ENCODE data around the gene BCL2L1.
"Not testable (repeated sequence)": the region's sequence is repeated elsewhere in the genome, so short reads cannot be mapped to it uniquely, and the experiment has no call there.

BCL2L1 gene

DNA sequence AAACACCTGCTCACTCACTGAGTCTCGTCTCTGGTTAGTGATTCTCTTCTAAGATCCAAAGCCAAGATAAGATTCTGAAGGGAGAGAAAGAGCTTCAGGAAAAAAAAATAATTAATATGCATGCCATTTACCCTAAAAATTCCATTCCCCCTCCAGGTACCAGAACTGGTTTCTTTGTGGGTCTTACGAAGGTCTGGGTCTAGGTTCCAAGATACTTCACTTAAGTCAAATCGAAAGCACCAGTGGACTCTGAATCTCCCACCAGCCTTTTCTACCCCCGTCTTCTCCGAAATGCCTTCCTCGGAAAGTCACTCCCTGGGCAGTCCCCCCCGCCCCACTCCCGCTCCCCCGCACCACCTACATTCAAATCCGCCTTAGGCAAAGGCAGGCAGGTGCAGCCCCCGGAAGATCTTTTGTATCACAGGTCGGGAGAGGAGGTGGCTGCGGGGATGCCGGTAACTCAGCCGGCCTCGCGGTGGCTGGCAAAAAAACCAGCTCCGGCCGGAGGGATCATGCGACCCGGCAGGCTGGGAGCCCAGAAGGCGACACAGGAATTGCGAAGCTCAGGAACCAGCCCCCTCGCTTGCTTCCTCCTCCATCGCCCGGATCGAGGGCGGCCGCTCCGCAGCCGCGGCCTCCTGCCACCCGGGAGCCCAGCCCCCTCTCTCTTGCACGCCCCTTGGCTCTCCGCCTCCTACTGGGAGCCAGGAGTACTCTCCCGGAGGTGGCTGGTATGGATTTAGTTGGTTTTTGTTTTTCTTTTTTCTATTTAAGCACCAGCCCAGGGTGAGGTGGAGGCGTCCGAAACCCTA, at the start of gene BCL2L1:
TSS of gene BCL2L1 (minus strand) at position 612 of the 812 bp plus-strand sequence. CDS start 650 bp downstream, outside the sequence.
- peak; percentile 82 for DNase-seq

DNA sequence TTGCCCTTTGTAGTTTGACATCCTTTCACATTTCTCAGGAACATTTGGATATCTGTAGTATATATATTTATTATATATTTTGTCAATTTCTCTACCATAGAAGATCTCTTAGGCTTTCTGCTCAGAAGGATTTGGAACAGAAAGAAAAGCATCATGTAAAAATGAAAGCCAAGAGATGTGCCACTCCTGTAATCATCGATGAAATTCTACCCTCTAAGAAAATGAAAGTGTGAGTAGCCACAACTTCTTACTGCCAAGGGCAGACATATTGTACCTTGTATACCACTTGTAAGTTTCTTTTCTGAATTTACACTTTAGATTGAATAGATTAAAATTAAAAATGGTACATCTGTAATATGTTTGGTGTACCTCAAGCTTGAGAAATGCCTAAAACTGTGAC, 47.6 kb upstream of the BCL2L1 start:
- DNase-seq: no peak

DNA sequence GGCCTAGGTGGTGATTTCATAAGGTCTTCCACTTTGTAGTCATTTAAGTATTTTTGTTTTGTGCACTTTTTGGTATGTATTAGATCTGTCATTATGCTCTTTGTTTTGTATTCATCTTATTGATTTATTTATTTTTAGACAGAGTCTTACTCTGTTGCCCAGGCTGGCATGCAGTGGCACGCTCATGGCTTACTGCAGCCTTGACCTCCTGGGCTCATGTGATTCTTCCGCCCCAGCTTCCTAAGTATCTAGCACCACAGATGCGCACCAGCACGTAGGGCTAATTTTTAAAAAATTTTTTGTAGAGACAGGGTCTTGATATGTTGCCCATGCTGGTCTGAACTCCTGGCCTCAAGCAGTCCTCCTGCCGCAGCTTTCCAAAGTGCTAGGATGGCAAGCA, 47.0 kb upstream of the BCL2L1 start:
- no peak for DNase-seq

DNA sequence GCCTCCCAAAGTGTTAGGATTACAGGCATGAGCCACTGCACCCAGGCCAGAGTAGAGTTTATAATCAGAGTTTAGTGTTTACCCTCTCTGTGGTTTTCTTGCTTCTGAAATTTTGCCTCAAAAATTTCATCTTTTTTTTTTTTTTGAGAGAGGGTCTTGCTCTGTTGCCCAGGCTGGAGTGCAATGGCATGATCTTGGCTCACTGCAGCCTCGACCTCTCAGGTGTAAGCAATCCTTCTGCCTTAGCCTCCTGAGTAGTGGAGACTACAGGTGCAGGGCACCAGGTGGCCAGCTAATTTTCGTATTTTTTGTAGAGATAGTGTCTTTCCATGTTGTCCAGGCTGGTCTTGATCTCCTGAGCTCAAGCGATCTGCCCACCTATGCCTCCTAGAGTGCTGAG, 45.1 kb upstream of the BCL2L1 start:
- DNase-seq: no peak

DNA sequence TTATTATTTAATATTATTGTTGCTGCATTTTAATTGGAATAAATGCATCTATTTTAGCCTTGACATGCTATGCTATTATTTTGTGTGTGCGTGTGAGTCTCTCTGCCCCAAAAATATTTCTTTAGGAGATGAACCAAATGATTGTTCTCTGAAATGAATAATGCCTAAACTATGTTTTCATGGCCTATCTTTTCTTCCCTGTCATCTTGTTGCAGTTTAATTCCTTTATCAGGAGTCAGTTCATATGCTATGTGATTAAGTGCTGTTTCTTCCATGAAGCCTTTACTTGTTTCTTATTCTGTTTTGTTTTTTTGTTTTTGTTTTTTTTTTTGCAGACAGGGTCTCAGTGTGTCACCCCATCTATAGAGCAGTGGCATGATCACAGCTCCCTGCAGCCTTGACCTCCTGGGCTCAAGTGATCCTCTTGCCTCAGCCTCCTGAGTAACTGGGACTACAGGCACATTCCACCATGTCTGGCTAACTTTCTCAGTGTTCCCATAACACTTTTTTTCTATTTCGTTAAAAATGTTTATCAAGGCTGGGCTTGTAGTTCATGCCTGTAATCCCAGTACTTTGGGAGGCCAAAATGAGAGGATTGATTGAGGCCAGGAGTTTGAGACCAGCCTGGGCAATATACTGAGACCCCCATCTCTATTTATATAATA, 42.1 kb upstream of the BCL2L1 start:
- DNase-seq: no peak

DNA sequence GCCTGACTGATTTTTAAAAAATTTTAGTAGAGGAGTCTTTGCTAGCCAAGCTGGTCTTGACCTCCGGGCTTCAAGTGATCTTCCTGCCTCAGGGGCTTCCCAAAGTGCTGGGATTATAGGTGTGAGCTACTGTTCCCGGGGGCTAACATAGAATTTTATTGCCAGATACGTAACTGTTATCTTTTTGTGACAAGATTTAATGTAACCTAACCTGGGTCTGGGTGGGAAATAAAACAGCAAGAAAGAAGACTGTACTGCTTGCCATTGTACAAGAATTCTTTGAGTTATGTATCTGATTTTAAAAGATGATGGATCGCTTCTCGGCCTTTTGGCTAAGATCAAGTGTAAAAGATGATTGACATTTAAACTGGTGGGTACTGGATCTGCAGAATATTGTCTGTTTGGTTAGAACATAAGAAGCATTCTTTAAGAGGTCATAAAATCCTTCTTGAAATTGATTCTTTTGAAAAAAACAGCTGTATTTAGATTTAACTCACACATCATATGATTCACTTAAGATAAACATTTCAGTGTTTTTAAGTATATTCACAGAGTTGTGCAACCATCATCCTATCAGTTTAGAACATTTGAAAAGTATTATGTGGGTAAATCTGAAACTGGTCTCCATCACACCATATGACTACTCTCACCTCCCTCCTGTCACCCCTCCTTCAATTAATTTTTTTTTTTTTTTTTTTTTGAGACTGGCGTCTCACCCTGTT, 38.0 kb upstream of the BCL2L1 start:
- no peak for DNase-seq

DNA sequence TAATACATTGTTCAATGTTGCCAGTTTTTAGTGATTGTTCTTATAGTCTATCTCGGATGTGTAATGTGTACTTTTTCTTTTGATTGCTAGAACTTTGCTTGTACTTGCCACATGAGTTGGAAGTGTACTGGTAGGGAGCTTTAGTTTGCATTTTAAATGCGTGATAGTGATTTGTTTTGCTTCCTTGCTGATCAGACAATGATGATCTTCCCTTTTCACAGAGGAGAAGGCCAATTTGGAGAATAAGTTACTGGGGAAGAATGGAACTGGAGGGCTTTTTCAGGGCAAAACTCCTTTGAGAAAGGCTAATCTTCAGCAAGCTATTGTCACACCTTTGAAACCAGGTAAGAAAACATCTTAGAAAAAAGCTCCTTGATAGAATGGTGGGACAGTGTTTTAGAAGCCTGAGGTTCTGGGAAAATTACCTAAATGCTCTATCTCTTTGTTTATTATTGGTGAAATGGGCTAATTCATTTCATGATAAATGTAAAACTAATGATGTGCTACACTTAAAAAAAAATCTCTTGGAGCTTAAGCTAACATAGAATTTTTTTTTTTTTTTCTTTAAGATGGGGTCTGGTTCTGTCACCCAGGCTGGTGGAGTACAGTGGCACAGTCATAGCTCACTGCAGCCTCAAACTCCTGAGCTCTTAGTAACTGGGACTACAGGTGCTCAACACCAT, 37.3 kb upstream of the BCL2L1 start:
- DNase-seq: no peak

DNA sequence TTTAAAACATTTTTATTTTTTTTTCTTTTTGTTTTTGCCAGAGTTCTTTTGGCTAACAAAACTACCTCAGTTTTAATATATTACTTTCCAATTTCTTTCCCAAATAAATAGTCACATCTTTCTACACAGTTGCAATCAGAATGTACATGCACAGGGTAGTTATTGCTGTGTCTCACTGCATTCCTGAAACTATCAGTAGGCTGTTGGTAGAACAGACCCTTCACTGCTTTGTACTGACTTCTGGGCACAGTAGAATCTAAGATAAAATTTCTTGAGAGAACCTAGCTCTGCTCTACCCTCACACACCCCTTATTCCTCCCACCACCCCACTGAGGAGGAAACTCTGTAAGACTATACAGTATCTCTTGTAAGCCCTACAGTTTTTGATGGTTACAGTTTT, 36.3 kb upstream of the BCL2L1 start:
- DNase-seq: no peak

DNA sequence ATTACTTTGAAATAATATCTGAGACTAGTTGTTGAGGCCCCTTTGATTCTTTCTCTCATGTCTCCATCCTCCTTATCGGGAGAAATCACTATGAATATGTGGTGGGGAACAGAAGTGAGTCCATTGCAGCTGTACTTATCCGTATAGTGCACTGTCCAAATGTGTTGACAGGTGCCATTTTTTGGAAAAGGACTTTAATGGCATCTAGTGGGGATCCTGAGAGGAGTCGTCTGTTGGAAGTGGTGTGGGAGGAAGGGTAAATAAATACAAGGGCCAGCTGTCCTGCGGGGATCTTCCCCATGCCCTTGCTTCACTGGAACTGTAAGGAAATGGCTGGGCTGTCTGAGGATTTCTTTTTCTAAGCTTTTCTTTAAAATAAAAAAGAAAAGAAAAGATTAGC, 35.9 kb upstream of the BCL2L1 start:
- no peak for DNase-seq

DNA sequence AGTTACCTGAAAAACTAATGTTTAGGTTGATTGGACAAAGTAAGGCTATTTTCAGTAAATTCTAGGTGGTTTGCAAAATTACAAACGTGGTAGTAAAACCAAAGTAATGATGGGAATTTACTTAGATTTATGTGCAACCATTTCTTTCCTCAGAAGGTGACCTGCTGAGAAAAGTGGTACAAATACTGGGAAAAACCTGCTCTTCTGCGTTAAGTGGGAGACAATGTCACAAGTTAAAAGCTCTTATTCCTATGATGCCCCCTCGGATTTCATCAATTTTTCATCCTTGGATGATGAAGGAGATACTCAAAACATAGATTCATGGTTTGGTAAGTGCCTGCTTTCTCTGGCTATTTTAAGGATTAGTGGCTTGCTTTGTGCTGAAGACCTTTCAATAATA, 34.6 kb upstream of the BCL2L1 start:
- DNase-seq: no peak

DNA sequence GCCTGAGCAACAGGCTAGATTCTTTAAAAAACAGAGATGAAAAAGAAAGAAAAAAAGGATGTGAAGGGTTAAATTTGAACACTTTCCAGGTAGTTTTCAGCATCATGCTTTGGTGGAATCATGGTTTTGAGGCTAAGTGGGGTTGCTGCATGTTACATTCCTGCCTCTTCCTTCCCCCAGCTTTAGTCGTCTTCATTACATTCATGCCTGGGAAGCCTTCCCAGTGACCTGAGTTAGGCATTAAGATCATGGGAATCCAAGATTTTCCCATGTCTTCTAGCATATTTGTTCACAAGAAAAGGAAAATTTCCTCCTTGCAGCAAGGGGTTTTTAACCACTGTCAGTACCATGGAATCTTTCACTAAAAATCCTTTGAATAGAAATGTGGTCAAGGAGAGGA, 28.5 kb upstream of the BCL2L1 start:
- DNase-seq: no peak

DNA sequence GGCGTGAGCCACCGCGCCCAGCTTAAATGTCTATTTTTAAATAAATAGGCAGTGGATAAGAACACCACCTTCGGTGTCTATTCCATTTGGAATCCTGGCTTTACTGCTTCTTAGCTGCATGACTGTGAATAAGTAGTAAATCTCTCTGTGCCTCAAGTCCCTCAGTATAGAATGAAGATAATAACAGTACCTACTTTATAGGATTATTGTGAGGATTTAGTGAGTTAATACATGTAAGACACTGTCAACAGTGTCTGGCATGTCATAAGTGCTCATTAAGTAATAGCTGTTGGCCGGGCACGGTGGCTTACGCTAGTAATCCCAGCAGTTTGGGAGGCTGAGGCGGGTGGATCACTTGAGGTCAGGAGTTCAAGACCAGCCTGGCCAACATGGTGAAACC, 26.6 kb upstream of the BCL2L1 start:
- no peak for DNase-seq

DNA sequence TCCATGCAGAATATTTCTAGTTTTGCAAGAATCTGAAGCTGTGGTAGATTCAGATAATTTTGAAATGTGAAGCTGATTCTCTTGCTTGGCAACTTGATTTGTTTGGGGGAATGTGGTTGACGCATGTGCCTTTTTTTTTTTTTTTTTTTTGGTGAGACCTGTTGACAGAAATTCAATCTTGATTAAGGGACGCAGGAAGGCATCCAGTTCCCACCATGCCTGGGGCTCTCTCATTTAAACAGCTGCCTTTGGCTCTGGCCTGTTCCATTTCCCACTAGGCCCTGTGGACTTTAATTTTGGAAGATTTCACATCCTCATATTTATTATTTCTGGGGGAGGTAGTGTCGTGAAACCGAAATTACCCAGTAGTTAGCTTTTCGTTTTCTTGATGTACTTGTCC, 25.0 kb upstream of the BCL2L1 start:
- no peak for DNase-seq

DNA sequence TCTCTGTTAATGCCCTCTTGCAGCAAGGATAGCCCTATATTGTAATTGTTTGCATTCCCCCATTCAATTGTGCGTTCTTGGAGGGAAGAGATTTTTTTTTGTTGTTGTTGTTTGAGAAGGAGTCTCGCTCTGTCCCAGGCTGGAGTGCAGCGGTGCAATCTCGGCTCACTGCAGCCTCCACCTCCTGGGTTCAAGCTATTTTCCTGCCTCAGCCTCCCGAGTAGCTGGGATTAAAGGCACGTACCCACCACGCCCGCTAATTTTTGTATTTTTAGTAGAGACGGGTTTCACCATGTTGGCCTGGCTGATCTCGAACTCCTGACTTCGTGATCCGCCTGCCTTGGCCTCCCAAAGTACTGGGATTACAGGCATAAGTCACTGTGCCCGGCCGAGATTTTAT, 24.4 kb upstream of the BCL2L1 start:
- DNase-seq: not testable (repeated sequence)

DNA sequence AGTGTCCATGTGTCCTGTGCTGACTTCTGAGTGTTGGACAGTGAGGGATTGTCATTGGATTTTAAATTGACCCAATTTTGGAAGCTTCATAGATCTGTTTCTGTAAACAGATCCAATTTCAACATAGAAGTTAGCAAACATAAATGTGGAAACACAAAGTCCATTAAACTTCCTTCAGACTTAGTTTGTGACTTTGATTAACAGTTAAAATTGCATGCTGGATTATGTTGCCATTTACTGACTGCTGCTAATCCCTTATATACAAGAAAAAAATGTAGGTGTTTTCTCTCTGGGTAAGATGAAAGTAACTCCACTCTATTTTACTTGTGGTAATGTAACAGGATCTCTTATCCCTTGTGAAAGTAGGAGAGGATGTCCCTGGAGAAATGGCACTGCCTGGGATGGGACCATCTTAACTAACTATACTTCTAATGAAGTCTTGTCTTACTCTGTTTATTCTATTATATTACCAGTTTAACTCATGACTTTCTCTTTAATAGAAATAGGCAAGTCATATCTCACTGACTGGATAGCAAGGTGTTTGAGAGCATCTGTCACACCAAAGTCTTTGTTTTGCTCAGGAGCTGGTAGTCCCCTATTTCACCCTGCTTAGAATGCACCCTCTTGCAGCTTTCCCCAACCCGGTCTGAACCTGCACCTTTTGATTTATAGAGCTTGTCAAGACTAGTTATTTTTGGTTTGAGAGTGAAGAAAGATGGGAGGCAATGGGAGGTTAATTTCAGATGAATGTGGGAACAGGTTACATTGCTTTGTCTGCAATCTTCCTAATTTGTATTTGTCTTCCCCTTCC, 23.6 kb upstream of the BCL2L1 start:
- no peak for DNase-seq

DNA sequence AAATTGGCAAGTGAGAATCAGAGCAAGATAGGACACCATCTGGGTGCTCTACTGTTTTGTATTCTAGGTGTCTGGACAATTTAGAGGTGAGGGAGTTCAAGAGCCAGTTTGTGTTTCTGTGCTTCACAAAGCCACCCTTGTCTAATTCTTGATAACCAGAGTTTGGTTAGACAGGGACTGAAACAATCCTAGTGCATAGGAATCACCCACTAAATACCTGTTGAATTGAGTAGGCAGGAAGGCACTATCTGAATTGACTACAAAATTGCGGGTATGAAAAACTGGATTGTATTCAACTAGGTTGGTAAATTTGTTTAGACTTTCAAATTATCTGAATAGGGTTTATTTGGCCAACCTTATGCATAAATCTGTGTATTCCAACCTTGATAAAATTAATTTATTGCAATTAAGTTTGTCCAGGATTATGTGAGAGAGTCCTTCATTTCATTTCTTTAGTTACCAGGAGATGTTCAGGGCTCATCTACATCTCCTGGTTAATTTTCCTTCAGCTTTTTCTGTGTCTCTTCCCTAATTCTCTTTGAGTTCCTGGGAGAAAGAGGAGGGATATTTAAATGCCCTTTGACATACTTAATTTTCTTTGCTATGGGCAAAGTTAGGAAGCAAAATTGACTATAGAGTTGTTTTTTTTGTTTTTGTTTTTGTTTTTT, 18.1 kb upstream of the BCL2L1 start:
- no peak for DNase-seq

DNA sequence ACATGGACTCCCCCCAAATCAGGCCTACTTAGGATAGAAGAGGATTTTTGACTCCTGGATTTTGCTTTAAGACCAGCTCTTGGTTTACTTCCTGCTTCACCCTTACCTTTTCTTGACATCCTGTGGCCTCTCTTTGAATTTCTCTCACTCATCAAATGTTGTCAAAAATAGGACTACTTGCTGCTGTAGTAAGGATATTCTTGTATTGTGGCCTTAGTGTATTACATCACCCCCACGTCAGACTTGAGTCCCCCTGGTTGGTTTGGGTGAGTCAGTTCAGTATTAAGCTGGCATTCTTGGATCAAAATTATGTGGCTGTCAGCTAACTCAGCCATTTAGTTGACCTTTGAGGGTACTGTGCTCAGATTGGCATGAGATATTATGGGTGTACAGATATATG, 17.5 kb upstream of the BCL2L1 start:
- no peak for DNase-seq

DNA sequence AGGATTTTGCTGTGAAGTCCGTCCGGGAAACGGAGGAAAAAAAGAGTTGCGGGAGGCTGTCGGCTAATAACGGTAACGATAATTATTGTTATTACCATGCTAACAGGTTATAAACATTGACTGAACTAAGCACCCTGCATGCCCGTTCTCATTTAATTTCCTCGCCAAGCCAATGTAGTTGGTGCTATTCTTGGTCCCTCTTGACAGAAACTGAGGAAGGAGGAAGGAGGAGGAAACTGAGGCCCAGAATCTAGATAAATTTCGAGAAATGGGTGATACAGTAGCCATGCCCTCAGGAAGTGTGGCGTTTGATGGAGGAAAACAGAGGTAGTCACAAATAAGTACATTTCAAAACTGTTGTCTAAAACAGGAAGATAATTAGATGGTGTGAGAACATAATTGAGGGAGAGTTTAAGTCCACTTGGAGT, 16.9 kb upstream of the BCL2L1 start:
- DNase-seq: no peak

DNA sequence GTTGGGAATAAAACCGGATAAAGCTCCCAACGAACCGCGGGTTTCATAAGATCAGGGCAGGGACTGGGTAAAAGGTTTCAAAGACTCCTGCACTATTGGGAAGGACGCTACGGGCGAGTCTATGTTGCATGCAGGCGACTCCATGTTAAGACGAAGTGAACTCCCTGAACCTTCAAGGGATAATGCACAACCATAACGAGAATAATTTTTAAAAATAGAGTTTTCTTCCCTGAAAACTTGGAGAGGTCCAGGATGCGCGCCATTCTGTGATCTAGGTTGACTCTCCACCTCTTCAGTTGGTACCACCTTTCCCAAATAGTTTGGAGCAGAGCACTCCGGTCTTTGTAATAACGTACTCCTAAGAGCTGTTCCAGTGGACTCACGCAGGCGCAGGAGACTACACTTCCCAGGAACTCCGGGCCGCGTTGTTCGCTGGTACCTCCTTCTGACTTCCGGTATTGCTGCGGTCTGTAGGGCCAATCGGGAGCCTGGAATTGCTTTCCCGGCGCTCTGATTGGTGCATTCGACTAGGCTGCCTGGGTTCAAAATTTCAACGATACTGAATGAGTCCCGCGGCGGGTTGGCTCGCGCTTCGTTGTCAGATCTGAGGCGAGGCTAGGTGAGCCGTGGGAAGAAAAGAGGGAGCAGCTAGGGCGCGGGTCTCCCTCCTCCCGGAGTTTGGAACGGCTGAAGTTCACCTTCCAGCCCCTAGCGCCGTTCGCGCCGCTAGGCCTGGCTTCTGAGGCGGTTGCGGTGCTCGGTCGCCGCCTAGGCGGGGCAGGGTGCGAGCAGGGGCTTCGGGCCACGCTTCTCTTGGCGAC, 16.3 kb upstream of the BCL2L1 start, which contains the start of gene TPX2:
TSS of gene TPX2 (plus strand) at position 562 of the 821 bp plus-strand sequence. CDS start 18,187 bp downstream, outside the sequence.
- peak; percentile 87 for DNase-seq

DNA sequence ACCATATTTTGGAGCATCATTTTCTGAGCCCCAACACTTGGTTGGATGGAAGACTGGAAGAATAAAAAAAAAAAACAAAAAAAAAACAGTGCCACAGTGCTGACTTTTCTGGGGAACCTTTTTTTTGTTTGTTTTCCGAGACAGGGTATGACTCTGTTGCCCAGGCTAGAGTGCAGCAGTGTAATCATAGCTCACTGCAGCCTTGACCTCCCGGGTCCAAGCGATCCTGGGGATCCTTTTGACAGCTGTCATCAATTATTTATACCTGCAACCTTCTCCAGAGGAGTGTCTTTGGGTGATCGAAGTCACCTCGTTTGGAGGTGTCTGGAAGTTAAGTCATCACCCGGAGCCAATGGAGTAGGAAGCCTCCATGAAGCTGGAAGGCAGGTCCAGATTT, 8.7 kb upstream of the BCL2L1 start:
- no peak for DNase-seq

Measured in CD4-positive, alpha-beta T cell treated with Interleukin-15 for 1 hour (primary cell).